Measurements from ENCODE around the gene ATP2C2.

ATP2C2 gene

DNA sequence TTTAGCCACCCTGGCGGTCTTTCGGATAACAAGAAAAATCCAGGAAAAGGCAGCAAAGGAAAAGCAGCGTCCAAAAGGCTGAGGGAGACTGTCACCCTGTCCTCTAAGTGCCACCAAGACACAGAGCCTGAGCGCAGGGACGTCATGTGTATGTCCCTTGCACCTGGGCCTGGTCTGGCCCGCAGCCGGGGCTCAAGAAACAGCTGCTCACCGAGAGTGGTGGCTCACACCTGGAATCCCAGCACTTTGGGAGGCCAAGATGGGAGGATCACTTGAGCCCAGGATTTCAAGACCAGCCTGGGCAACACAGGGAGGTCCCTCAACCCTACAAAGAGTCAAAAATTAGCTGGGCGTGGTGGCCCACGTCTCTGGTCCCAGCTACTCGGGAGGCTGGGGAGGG is 145.3 kb downstream of the ATP2C2 start:
- DNase-seq (ENCODE audit: low spot score): no peak
